HG02678 (cell line): ENCODE measurements around the gene RPS2.
A peak's percentile ranks its signal among the peaks of the same experiment; 100 is the strongest.
"Not testable (repeated sequence)": the region's sequence is repeated elsewhere in the genome, so short reads cannot be mapped to it uniquely, and the experiment has no call there.

Experiments used
- ATAC-seq: cut with Tn5 transposase; IDR thresholded peaks from one replicate; pipeline ENCODE4 v1.9.1; 2021; ENCODE audit warnings: mild to moderate bottlenecking, moderate library complexity; ENCODE audit not compliant: unreplicated experiment

RPS2 gene

GRCh38 chr16:1965396-1966001 lies 873 bp upstream of the RPS2 start:
- ATAC-seq, result no peak

- ATAC-seq, result peak; percentile 10
These were observed 670 bp downstream of the RPS2 start for GRCh38 chr16:1963806-1964505.

- ATAC-seq, result not testable (repeated sequence)
These were observed 2.2 kb downstream of the RPS2 start for GRCh38 chr16:1962161-1963153.

- ATAC-seq, result no peak
These were observed 3.0 kb downstream of the RPS2 start for GRCh38 chr16:1961651-1962067.

GRCh38 chr16:1960665-1961630 lies 3.7 kb downstream of the RPS2 start:
- no peak for ATAC-seq

- ATAC-seq, result peak; percentile 80
These were observed 5.2 kb downstream of the RPS2 start, which contains the start of gene NDUFB10 for GRCh38 chr16:1959269-1960039. Gene NDUFB10, plus strand, starts transcription at chr16:1959538. Its CDS starts 87 bp downstream, at chr16:1959625.

- no peak for ATAC-seq
These were observed 5.8 kb downstream of the RPS2 start for GRCh38 chr16:1958715-1959268.

GRCh38 chr16:1958143-1958491 lies 6.5 kb downstream of the RPS2 start:
- ATAC-seq, result not testable (repeated sequence)

GRCh38 chr16:1957434-1958142 lies 7.0 kb downstream of the RPS2 start:
- ATAC-seq, result not testable (repeated sequence)

- ATAC-seq, result no peak
These were observed 10.9 kb downstream of the RPS2 start for GRCh38 chr16:1953734-1954133.

- no peak for ATAC-seq
These were observed 14.1 kb downstream of the RPS2 start for GRCh38 chr16:1950559-1950958.

- no peak for ATAC-seq
These were observed 14.6 kb downstream of the RPS2 start for GRCh38 chr16:1950047-1950446.

- ATAC-seq, result no peak
These were observed 15.1 kb downstream of the RPS2 start for GRCh38 chr16:1949507-1949906.

- ATAC-seq, result no peak
These were observed 17.3 kb downstream of the RPS2 start for GRCh38 chr16:1947369-1947670.

GRCh38 chr16:1946495-1947368 lies 17.9 kb downstream of the RPS2 start:
- ATAC-seq, result no peak

GRCh38 chr16:1945559-1946391 lies 18.9 kb downstream of the RPS2 start:
- no peak for ATAC-seq

- ATAC-seq, result no peak
These were observed 19.9 kb downstream of the RPS2 start for GRCh38 chr16:1944612-1945199.
